HL-60 (cell line): ENCODE results near the gene ELN.

Experiments
- POLR2AphosphoS5 ChIP-seq: IDR thresholded peaks from 2 replicates; pipeline ENCODE4 v1.6.1; 2012; ENCODE audit warnings: low read depth
- TF ChIP-seq, protein P1 (sequence below): IDR thresholded peaks from one replicate; pipeline ENCODE4 v1.5.1; 2011; ENCODE audit warnings: low read length, control low read depth, inconsistent platforms; ENCODE audit not compliant: insufficient read depth

GRCh38 chr7:73980206-73980605 is 47.8 kb upstream of the ELN start:
- TF ChIP-seq, protein P1, sequence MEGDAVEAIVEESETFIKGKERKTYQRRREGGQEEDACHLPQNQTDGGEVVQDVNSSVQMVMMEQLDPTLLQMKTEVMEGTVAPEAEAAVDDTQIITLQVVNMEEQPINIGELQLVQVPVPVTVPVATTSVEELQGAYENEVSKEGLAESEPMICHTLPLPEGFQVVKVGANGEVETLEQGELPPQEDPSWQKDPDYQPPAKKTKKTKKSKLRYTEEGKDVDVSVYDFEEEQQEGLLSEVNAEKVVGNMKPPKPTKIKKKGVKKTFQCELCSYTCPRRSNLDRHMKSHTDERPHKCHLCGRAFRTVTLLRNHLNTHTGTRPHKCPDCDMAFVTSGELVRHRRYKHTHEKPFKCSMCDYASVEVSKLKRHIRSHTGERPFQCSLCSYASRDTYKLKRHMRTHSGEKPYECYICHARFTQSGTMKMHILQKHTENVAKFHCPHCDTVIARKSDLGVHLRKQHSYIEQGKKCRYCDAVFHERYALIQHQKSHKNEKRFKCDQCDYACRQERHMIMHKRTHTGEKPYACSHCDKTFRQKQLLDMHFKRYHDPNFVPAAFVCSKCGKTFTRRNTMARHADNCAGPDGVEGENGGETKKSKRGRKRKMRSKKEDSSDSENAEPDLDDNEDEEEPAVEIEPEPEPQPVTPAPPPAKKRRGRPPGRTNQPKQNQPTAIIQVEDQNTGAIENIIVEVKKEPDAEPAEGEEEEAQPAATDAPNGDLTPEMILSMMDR, result no peak
- TF ChIP-seq POLR2AphosphoS5, result no peak
